RWPE2 (cell line): ENCODE results near the gene GRAMD1B.

Experiments used
- ATAC-seq: fragments of 200-7000 bp; cut with Tn5 transposase; 3 replicates; pipeline ENCODE4 v1.9.1; 2021; ENCODE audit warnings: low read depth
- DNase-seq: peaks from one replicate; pipeline ENCODE4 v3.0.0-alpha.2; 2020; ENCODE audit warnings: low spot score
- H3K27ac ChIP-seq: fragments of 450-650 bp; 2 replicates; pipeline ENCODE4 v1.5.1; 2017; ENCODE audit warnings: mild to moderate bottlenecking; ENCODE audit not compliant: poor library complexity, severe bottlenecking
- H3K27me3 ChIP-seq: fragments of 250-450 bp; sonication (Bioruptor Pico); 2 replicates; pipeline ENCODE4 v1.5.1; 2021; ENCODE audit warnings: mild to moderate bottlenecking, moderate library complexity; ENCODE audit not compliant: insufficient read depth, poor library complexity, severe bottlenecking
- H3K36me3 ChIP-seq: fragments of 250-450 bp; sonication (Bioruptor Pico); 2 replicates; pipeline ENCODE4 v1.5.1; 2020; ENCODE audit warnings: low read depth, mild to moderate bottlenecking, moderate library complexity
- H3K4me1 ChIP-seq: fragments of 250-450 bp; sonication (Bioruptor Pico); 2 replicates; pipeline ENCODE4 v1.5.1; 2021; ENCODE audit warnings: mild to moderate bottlenecking, moderate library complexity; ENCODE audit not compliant: insufficient read depth, poor library complexity, severe bottlenecking
- H3K4me3 ChIP-seq: fragments of 250-450 bp; sonication (Bioruptor Pico); 2 replicates; pipeline ENCODE4 v1.5.1; 2021; ENCODE audit warnings: mild to moderate bottlenecking, moderate library complexity; ENCODE audit not compliant: severe bottlenecking
- H3K9me3 ChIP-seq: fragments of 250-450 bp; sonication (Bioruptor Pico); 2 replicates; pipeline ENCODE4 v1.5.1; 2021; ENCODE audit warnings: mild to moderate bottlenecking, moderate library complexity; ENCODE audit not compliant: severe bottlenecking
- CTCF ChIP-seq: fragments of 450-650 bp; IDR thresholded peaks from one replicate; pipeline ENCODE4 v1.5.1; 2017; ENCODE audit warnings: mild to moderate bottlenecking, moderate library complexity; ENCODE audit not compliant: poor library complexity, severe bottlenecking

The GRAMD1B gene

DNA sequence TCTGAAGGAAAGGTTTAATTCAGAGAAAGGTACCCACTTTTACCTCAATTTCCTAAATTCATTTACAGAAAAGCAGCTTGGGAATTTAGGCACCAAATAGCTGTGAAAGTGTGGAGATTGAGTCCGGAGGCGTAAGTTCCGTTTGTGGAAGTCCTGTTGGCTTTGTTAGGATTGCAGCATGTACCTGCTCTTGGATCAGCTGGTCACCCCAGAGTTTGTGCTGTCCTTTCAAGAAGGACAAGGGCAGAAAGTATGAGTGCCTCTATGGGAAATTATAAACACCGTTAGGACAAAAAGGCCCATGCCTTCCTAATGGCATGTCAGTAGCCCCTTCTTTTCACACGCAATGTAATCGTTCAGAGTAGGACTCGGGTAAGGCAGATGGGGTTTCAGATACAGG, 126.6 kb downstream of the GRAMD1B start:
- no peaks in the 10 kb centered on the region for H3K9me3 ChIP-seq
- DNase-seq (no peak), ATAC-seq (no peak)
- no peaks in the 10 kb centered on the region for H3K4me1 ChIP-seq
- TF ChIP-seq CTCF: no peak
- no peak overlapping the region for H3K4me3 ChIP-seq
- H3K36me3 ChIP-seq: no peaks in the 10 kb centered on the region
- H3K27ac ChIP-seq: no peak overlapping the region
- no peaks in the 10 kb centered on the region for H3K27me3 ChIP-seq

DNA sequence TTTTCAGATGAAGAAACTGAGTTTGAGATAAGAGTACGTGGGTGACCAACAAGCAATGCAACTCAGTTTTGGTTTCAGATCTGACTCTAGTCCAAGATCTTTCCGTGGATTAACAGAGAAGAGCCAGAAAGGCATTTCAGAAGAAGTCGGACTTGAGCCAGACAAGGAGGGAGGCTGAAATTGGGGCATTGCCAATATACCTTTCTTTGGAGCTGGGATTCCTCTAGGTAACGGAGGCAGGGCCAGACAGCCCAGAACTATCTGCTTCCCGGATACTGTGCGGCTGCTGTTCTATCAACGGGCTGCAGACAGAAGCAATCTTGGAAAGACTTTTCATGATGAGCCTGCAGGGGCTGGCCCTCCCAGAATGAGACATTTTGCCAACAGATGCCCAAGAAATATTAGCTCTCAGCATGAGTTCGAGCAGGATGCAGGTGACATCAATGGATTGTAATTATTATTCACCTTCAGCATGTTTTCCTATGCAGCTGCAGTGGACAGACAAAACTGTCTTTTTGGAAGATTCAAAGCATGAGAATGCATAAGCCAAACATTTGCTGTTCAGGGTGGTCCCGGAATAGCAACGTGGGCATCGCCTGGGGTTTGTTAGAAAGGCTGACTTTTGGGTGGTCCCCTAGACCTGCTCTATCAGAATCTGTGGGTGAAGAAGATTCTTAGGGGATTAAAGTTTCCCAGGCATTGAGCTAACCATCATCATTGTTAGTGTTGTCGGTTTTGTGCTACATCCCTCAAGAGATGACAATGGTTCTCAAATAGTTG, 128.7 kb downstream of the GRAMD1B start:
- no peaks in the 10 kb centered on the region for H3K36me3 ChIP-seq
- H3K27me3 ChIP-seq: no peaks in the 10 kb centered on the region
- no peaks in the 10 kb centered on the region for H3K4me1 ChIP-seq
- H3K4me3 ChIP-seq: no peak overlapping the region
- H3K9me3 ChIP-seq: no peaks in the 10 kb centered on the region
- no peak for TF ChIP-seq CTCF
- DNase-seq: no peak
- ATAC-seq: no peak
- H3K27ac ChIP-seq: no peak overlapping the region

DNA sequence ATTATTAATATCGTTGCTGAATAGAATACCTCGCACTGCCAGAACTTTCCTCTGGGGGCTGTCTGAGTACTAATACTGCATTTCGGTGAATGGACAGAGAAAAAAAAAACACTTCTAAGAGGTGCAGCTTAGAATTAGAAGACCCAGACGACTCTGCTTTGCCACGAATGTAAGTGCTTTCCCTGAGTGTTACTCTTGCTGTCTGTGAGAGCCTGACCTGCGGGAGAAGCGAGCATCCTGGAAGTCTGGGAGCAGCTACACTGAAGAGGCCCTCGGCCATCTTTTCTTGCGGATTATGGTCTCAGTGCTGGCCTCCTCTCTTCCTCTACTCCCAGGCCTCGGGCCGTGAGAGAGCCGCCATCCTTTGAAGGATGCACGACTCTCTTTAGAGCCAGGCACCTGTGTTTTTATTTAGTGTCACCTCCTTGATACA, 129.5 kb downstream of the GRAMD1B start:
- DNase-seq (no peak), ATAC-seq (no peak)
- H3K27me3 ChIP-seq: no peaks in the 10 kb centered on the region
- no peak overlapping the region for H3K27ac ChIP-seq
- H3K4me1 ChIP-seq: no peaks in the 10 kb centered on the region
- no peak overlapping the region for H3K4me3 ChIP-seq
- H3K36me3 ChIP-seq: no peaks in the 10 kb centered on the region
- no peak for TF ChIP-seq CTCF
- no peaks in the 10 kb centered on the region for H3K9me3 ChIP-seq

GRCh38 chr11:123560006-123560405, 129.9 kb downstream of the GRAMD1B start:
- no peak overlapping the region for H3K27ac ChIP-seq
- no peak for DNase-seq

More at GRCh38 chr11:123560006-123560405, 129.9 kb downstream of the GRAMD1B start:
- H3K36me3 ChIP-seq: no peaks in the 10 kb centered on the region
- no peak overlapping the region for H3K4me3 ChIP-seq
- TF ChIP-seq CTCF: no peak
- no peaks in the 10 kb centered on the region for H3K27me3 ChIP-seq
- no peak; the same call in 2 of the 3 replicates for ATAC-seq
- H3K4me1 ChIP-seq: no peaks in the 10 kb centered on the region
- no peaks in the 10 kb centered on the region for H3K9me3 ChIP-seq
